Nephron (organoid): ENCODE measurements around the gene MLF2.
A peak's percentile ranks its signal among the peaks of the same experiment; 100 is the strongest.

Source experiments
- H3K27ac Mint-ChIP-seq, 3 experiments: 2 replicates each; pipeline ENCODE4 v1.8.0; 2020; ENCODE audit warnings: mixed read lengths in 3 of 3, mild to moderate bottlenecking in 2 of 3, moderate library complexity in 1 of 3
- H3K27me3 Mint-ChIP-seq: 2 replicates; pipeline ENCODE4 v1.8.0; 2021; ENCODE audit warnings: low read depth, mild to moderate bottlenecking, moderate library complexity, mixed read lengths
- H3K36me3 Mint-ChIP-seq: 2 replicates; pipeline ENCODE4 v1.8.0; 2020; ENCODE audit warnings: low read depth, mixed read lengths
- H3K4me1 Mint-ChIP-seq: 2 replicates; pipeline ENCODE4 v1.8.0; 2020; ENCODE audit warnings: mixed read lengths
- H3K4me3 Mint-ChIP-seq, 3 experiments: 2 replicates each; pipeline ENCODE4 v1.8.0; 2020; ENCODE audit warnings: mild to moderate bottlenecking in 3 of 3, mixed read lengths in 3 of 3, moderate library complexity in 2 of 3
- H3K9me3 Mint-ChIP-seq: 2 replicates; pipeline ENCODE4 v1.8.0; 2020; ENCODE audit warnings: mixed read lengths
- TF ChIP-seq, protein P1 (sequence below), 3 experiments: fragments of 200-600 bp; sonication (generic); IDR thresholded peaks; one replicate each; pipeline ENCODE4 v1.5.0; 2021; ENCODE audit warnings: antibody characterized with exemption in 3 of 3; ENCODE audit not compliant: unreplicated experiment in 3 of 3

MLF2 gene

DNA sequence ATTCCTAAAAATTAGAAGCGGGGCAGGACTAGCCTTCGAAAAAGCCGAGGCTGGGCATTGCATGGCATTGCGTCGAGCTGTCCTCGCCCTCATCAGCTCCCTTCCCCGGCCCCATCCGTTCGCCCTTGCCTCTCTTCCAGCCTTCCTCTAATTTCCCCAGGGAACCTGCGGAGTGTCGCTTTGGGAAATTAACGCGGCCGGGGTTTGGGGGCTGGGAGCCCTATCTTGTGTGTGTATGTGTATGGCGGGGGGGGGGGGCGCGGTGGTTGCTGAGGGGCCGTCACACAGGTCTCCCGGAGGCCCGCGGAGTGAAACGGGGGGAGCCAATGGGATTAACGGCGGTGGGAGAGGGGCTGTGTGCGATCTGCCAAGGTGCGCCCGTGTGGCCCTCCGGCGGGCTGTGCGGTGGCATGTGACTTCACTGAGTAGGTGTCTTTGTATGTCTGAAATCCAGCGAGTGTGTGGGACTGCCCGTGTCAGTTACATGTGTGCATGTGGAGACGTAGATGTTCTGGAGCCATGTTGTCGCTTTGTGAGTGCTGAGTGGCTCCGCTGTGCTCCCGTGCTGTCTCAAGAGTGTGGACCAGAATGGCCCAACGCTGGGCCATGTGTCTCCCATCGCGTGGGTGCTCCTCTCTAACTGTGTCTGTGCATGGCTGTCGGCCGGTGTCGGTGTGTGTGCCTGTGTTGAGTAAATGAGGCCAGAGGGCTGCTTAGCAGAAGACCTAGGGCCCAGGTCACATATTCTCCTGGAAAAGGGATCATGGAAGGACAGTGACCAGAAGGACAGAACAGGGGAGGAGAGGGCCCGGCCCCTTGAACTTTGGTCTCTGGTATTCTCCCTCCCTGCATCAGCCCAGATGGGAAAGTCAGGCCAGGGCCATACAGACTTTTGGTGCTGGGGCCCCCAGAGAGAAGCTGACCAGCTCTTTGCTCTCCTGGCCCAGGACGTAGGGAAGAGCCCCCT lies 14.7 kb upstream of the MLF2 start:
- H3K27me3 Mint-ChIP-seq = peaks cover 4% of the 10 kb centered on the region
- H3K36me3 Mint-ChIP-seq = peaks cover 33% of the 10 kb centered on the region
- peaks cover 55% of the 10 kb centered on the region for H3K4me1 Mint-ChIP-seq
- TF ChIP-seq, protein P1, sequence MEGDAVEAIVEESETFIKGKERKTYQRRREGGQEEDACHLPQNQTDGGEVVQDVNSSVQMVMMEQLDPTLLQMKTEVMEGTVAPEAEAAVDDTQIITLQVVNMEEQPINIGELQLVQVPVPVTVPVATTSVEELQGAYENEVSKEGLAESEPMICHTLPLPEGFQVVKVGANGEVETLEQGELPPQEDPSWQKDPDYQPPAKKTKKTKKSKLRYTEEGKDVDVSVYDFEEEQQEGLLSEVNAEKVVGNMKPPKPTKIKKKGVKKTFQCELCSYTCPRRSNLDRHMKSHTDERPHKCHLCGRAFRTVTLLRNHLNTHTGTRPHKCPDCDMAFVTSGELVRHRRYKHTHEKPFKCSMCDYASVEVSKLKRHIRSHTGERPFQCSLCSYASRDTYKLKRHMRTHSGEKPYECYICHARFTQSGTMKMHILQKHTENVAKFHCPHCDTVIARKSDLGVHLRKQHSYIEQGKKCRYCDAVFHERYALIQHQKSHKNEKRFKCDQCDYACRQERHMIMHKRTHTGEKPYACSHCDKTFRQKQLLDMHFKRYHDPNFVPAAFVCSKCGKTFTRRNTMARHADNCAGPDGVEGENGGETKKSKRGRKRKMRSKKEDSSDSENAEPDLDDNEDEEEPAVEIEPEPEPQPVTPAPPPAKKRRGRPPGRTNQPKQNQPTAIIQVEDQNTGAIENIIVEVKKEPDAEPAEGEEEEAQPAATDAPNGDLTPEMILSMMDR (IDR thresholded peaks at IDR 0.05; ENCODE audit: unreplicated experiment in 3 of 3) = no peak
- H3K27ac Mint-ChIP-seq = peak overlapping the region; percentile 80 to 97 (median 97)
- no peaks in the 10 kb centered on the region for H3K9me3 Mint-ChIP-seq
- H3K4me3 Mint-ChIP-seq = peak overlapping the region; percentile 93 to 99 (median 96)

DNA sequence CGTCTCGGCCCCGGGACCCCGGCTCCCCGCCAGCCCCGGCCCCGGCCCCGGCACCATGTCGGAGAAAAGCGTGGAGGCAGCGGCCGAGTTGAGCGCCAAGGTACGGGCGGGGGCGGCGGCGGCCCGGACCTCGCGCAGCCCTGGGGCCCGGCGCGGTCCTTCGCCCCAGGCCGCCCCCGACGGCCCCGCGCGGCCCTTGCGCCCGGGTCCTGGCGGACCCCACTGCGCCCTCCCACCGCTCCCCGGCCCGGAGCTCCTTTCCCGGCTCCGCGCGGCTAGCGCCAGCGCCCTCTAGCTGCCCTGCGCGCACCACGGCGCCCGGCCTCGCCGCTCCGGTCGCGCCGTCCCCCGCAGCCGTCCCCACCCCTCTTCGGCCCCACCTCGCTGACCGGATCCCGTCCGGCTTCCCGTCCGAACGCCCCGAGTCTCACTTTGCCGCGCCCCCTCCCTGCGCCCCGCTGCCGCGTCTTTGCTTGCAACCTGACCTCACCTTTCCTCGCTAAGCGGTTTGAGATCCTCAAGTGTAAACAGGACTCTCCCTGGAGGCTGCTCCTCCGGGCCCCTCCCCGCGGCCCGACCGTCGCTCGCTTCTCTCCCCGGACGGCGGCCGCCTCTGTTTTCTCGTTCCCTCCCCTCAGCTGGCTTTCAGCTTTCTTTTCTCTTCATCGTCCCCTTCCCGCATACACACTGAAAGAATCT lies 13.9 kb upstream of the MLF2 start:
- Mint-ChIP-seq H3K4me3 (peak overlapping the region; percentile 93 to 99 (median 96)), H3K36me3 (peaks cover 29% of the 10 kb centered on the region), H3K27ac (peak overlapping the region; percentile 80 to 97 (median 97)), H3K27me3 (peaks cover under 1% of the 10 kb centered on the region), H3K9me3 (no peaks in the 10 kb centered on the region), H3K4me1 (peaks cover 59% of the 10 kb centered on the region)
- TF ChIP-seq, protein P1 (IDR thresholded peaks at IDR 0.05; ENCODE audit: unreplicated experiment in 3 of 3) = peak; percentile 54 to 62 (median 61)

DNA sequence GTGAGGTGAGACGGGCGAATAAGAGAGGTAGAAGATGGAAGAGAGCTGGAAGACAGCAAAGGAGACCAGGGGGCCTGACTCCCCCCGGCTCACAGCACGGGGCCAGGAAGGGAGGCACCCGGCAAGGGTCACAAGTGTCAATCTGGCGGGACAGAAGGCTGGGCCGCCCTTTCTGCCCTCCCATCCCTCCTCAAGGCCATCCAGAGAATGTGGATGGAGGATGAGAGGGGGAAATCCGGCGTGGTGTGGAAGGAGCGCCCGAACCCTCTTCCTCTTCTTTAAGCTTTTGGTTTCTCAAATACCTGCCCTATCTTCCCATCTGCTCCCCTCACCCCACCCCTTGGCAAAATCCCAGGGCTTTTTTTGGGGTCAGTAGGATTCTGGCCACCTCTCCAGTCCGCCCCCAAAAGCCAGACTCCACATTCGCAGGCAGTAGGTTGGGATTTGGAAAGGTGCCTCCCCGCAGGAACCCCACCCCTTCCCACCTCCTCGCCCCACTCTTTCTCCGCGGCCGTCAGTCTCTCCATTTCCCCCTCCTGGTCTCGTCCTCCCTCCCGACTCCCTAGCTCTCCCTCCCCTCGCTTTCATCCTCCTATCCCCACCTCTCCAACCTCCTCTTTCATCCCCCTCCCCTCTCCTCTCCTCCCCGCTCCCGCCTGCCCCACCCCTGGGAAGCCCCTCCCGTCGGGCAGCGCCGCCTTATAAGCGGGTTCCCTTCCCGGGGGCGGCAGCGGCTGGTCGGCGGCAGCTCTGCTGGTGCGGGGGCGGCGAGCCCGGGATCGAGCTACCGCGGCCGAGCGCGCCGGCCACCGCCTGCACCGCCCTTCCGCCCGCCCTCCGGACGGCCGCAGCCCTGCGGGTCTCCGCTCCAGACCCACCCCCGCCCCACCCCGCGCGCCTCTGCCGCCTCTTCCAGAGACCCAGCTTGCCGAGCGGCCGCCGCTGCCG lies 13.0 kb upstream of the MLF2 start, which contains the start of gene PTMS:
Gene PTMS (plus strand): TSS at position 730 of the 948 bp plus-strand sequence. CDS start 343 bp downstream, outside the sequence.
- no peaks in the 10 kb centered on the region for H3K9me3 Mint-ChIP-seq
- peak within 1 kb of the TSS; percentile 98 to 99 (median 98) for H3K27ac Mint-ChIP-seq
- peaks cover 58% of the 10 kb centered on the region for H3K4me1 Mint-ChIP-seq
- H3K4me3 Mint-ChIP-seq = peak within 1 kb of the TSS; percentile 93 to 99 (median 96)
- H3K27me3 Mint-ChIP-seq = no peaks in the 10 kb centered on the region
- TF ChIP-seq, protein P1 (IDR thresholded peaks at IDR 0.05; ENCODE audit: unreplicated experiment in 3 of 3) = no peak
- peaks cover 21% of the 10 kb centered on the region for H3K36me3 Mint-ChIP-seq

DNA sequence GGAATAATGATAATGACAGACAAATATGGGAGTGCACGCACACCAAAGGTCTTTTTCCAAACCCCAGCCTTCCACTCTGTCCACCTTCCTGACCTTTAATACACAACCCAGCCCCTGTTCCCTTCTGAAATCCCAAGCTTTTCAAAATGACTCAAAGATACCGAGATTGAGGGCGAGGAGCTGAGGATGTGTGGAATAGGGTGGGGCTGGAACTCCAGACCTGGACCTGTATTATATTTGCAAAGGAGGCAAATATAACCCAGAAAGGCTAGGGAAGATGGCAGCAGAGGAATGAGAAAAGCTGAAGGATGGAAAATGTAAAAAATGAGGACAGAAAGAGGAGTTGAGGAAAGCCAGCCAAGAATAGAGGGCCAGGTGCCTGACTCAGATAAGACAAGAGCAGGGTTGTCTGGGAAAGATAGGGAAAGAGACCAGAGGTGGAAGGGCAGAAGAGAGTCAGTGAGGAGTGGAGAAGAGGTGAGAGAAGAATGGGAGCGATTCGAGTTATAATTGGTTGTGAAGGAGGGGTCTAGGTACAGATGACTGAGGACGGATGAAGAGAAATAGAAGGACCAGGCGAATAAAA lies 12.2 kb upstream of the MLF2 start:
- H3K4me1 Mint-ChIP-seq = peaks cover 60% of the 10 kb centered on the region
- H3K36me3 Mint-ChIP-seq = peaks cover 16% of the 10 kb centered on the region
- peak overlapping the region; percentile 98 to 99 (median 98) for H3K27ac Mint-ChIP-seq
- TF ChIP-seq, protein P1 (IDR thresholded peaks at IDR 0.05; ENCODE audit: unreplicated experiment in 3 of 3) = no peak
- H3K27me3 Mint-ChIP-seq = no peaks in the 10 kb centered on the region
- peak overlapping the region; percentile 87 to 89 (median 87) for H3K4me3 Mint-ChIP-seq
- H3K9me3 Mint-ChIP-seq = no peaks in the 10 kb centered on the region
